GM18909 (cell line): ENCODE results near the gene REEP3.
A peak's percentile ranks its signal among the peaks of the same experiment; 100 is the strongest.
"Not testable (repeated sequence)": the region's sequence is repeated elsewhere in the genome, so short reads cannot be mapped to it uniquely, and the experiment has no call there.

Experiments used
- ATAC-seq: cut with Tn5 transposase; IDR thresholded peaks from one replicate; pipeline ENCODE4 v1.9.1; 2021; ENCODE audit warnings: mild to moderate bottlenecking; ENCODE audit not compliant: unreplicated experiment, poor library complexity

REEP3 gene

GRCh38 chr10:63651864-63652263 is 130.7 kb downstream of the REEP3 start:
- ATAC-seq, result no peak

GRCh38 chr10:63653747-63654146 is 132.5 kb downstream of the REEP3 start:
- no peak for ATAC-seq

DNA sequence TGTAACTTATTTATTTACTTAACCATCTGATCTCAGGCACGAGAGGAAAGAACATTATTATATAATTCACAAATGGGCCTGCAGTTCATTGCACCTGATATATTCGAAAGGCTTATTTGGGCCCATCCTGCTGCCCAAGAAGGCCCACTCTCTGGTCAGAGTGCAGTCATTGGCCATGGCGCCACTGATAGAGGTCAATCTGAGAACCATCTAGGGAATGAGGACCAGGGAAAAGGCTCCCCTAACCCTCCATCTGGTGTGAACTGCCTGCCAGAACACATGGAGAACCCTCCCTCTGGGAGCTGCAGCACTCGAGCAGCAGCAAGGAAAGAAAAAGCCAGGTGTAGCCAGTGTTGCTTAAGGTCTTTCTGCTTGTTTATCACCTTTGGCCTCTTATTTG is 136.6 kb downstream of the REEP3 start:
- no peak for ATAC-seq

DNA sequence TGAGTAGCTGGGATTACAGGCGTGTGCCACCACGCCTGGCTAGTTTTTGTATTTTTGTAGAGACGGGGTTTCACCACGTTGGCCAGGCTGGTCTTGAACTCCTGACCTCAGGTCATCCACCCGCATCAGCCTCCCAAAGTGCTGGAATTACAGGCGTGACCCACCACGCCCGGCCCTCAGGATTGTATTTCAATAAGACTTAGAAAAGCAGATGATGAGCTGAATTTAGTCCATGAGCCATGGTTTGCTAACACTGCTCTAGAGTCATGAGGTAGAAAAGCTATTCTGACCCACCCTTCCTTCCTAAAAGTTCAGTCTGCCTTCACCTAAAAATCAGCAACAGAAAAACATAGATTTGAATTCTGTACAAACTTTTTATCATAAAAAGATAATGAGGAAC is 139.7 kb downstream of the REEP3 start:
- ATAC-seq, result not testable (repeated sequence)

DNA sequence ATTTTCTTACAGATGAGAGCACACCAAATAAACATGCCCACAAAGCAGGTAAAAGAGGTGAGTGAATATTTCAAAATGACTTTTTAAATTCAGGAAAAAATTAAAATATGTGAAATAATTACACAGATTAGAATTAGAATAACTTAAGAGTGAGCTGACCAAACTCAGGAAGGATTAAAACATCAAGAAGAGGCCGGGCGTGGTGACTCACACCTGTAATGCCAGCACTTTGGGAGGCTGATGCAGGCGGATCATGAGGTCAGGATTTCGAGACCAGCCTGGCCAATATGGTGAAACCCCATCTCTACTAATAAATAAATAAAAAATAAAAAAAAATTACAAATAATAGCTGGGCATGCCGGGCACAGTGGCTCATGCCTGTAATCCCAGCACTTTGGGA is 140.1 kb downstream of the REEP3 start:
- no peak for ATAC-seq

- ATAC-seq, result no peak
Observed at GRCh38 chr10:63664341-63664885, 143.2 kb downstream of the REEP3 start.

GRCh38 chr10:63665006-63665580 is 143.9 kb downstream of the REEP3 start:
- ATAC-seq, result not testable (repeated sequence)

DNA sequence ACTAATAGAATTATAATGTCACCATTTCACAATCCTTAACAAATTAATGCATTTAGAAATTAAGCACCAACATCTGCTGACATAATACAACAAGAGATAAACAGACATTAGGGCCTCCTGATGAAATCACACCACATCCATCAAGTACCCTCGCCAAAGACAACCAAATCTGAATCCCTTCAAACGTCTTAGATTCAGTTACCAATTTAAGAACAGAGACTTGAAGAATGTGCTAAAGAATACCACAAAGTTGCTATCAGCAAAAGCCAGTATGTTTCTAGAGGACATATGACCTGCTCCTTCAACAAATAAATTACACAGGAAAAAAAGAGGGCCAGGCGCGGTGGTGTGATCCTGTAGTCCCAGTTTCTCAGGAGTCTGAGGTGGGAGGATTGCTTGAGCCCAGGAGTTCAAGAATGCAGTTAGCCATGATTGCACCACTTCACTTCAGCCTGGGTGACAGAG is 144.5 kb downstream of the REEP3 start:
- no peak for ATAC-seq

GRCh38 chr10:63666836-63667383 is 145.7 kb downstream of the REEP3 start:
- ATAC-seq, result peak; percentile 87

DNA sequence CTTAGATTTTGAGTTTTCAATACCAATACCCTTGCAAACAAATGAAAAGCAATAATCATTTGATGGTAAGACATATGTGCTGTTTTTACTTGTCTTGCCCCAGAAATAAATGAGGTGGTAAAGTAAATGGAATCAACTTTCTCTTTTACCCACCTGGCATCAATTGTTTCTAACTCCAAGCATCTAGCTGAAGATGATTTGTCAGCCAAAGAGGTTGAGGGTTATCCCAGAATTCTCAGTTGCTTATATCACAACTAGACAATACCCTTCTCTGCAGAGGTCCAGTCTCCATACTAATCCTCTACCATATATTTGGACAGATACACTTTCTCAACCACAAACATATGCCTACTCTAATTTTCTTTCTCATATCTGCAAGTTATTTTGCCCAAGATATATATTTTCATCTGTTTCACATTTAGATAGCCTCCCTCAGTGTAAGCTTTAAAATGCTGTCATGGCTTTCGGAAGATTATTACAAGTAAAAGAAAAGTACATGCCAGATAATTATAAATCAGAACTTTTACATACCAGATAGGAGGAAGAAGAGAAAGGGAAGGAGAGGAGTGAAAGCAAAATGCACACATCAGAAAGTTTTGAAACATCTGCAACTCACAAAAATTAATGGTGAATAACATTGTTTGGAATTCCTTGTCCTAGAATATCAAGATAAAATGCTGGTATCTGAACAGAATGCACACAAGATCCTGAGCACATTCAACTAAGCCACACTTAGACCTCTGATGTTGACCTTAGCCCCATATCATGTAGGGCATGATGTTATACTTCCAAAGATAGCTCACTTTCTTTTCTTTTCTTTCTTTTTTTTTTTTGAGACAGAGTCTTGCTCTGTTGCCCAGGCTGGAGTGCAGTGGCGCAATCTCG is 146.6 kb downstream of the REEP3 start:
- ATAC-seq, result no peak

DNA sequence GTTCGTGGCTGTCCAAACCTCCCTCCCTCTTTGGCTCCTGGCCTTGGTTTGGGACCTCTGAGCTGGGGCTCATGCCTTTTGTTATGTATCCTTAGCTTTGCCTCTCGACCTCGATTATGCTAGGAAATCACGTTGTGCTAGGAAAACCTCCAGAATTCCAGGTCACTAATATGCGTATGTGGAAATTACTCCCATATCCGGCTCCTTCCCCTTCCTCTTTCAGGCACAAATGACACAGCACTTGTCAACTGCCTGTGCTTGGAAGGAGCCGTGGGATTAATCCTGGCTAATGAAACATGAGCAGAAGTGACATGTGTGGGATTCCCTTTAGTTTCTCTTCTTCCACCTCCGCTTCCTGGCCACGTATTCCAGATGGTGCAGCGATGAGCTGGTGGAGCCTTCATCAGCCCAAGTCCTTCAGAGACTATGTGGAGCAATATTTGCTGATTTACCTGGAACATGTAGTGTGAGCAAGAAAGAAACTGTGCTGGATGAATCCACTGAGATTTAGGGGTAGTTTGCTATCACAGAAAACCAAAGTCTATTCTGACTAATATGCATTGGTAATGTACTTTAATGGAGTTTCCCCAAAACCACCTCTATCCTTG is 149.2 kb downstream of the REEP3 start:
- ATAC-seq, result no peak

GRCh38 chr10:63671317-63671937 is 150.2 kb downstream of the REEP3 start:
- no peak for ATAC-seq

DNA sequence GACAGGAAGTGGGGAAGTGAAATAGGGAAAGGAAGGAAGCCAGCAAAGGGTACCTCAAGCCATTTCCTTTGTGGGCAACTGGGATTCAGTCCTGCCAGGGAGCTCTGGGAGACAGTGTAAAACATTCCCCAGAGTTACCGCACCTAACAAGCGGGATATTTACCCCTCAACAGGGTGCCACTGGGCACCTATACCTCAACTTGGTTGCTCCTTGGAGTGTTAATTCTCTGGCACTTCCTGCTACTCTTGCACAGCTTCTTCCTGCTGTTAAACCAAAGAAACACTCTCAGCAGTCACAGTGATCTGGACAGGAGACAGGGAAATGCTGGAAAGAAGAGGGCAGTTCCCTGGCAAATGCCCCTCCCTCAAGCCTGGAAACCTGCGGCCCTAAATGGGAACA is 151.3 kb downstream of the REEP3 start:
- no peak for ATAC-seq

GRCh38 chr10:63673246-63673645 is 152.0 kb downstream of the REEP3 start:
- ATAC-seq, result no peak

- ATAC-seq, result no peak
Observed at GRCh38 chr10:63673846-63674245, 152.6 kb downstream of the REEP3 start.
